ENCODE results near the gene GATAD2A.

The GATAD2A gene

DNA sequence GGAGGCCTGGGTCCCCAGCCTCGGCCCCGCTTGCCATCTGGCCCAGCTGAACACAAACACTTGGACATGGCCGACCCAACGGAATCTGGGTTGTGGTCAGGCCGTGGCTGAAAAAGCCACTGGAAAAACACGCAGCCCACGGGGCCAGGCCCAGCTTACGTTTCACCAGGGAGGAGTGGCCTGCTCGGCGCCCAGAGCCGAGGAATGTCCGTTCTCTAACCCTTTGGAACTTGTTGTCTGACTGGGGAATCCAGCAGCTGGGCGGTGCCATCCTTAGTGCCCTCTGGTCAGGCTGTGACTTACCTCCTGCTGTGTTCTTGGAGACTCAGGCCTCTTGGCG, 146.3 kb downstream of the GATAD2A start:
- FAIRE-seq, result no peak
- no peak for TF ChIP-seq POLR2A (IDR thresholded peaks at IDR 0.05; ENCODE audit: low read depth, low read length)
- TF ChIP-seq POLR2AphosphoS5 (IDR thresholded peaks at IDR 0.05; ENCODE audit: low read depth, low read length), result no peak
- no peak for TF ChIP-seq TAF1 (IDR thresholded peaks at IDR 0.05; ENCODE audit: borderline replicate concordance, low read depth, low read length)
- no peak for DNase-seq (ENCODE audit: insufficient read length)

DNA sequence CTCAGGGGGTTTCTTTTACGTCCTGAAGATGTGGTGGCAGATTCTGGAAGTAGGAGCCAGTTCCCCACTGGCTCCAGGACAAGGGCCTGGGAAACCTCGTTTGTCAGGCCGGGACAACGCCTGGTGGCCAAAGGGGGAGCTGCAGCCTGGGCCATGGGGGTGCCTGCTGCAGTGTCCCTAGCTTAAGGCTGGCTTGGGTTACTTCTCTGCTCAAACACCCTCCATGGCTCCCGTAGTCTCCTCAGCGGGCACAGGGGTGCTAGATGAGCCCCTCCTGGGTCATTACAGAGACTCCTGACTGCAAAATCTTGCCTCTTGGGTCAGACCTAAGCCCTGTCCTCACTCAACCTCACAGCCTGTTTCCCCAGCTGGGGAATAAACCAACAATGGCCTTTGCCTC, 147.3 kb downstream of the GATAD2A start:
- TF ChIP-seq TAF1 (IDR thresholded peaks at IDR 0.05; ENCODE audit: borderline replicate concordance, low read depth, low read length), result no peak
- no peak for TF ChIP-seq POLR2A (IDR thresholded peaks at IDR 0.05; ENCODE audit: low read depth, low read length)
- TF ChIP-seq POLR2AphosphoS5 (IDR thresholded peaks at IDR 0.05; ENCODE audit: low read depth, low read length), result no peak
- peak; percentile 76 for DNase-seq (ENCODE audit: insufficient read length)
- peak; percentile 46 for FAIRE-seq

DNA sequence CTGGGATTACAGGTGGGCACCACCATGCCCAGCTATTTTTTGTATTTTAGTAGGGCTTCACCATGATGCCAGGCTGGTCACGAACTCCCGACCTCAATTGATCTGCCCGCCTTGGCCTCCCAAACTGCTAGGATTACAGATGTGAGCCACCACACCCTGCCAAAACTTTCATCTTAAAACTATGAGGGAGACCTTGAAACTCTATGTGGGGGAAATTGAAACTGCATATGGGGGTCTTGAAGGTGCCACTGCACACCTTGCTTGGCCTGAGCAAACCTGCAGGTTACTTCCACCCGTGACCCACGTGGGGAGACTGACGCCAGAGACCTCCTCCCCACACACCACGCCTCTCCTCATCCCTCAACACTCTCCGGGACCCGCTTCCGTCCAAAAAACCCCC, 148.2 kb downstream of the GATAD2A start:
- no peak for TF ChIP-seq TAF1 (IDR thresholded peaks at IDR 0.05; ENCODE audit: borderline replicate concordance, low read depth, low read length)
- TF ChIP-seq POLR2A (IDR thresholded peaks at IDR 0.05; ENCODE audit: low read depth, low read length), result no peak
- no peak for TF ChIP-seq POLR2AphosphoS5 (IDR thresholded peaks at IDR 0.05; ENCODE audit: low read depth, low read length)
- DNase-seq (ENCODE audit: insufficient read length), result no peak
- FAIRE-seq, result no peak

DNA sequence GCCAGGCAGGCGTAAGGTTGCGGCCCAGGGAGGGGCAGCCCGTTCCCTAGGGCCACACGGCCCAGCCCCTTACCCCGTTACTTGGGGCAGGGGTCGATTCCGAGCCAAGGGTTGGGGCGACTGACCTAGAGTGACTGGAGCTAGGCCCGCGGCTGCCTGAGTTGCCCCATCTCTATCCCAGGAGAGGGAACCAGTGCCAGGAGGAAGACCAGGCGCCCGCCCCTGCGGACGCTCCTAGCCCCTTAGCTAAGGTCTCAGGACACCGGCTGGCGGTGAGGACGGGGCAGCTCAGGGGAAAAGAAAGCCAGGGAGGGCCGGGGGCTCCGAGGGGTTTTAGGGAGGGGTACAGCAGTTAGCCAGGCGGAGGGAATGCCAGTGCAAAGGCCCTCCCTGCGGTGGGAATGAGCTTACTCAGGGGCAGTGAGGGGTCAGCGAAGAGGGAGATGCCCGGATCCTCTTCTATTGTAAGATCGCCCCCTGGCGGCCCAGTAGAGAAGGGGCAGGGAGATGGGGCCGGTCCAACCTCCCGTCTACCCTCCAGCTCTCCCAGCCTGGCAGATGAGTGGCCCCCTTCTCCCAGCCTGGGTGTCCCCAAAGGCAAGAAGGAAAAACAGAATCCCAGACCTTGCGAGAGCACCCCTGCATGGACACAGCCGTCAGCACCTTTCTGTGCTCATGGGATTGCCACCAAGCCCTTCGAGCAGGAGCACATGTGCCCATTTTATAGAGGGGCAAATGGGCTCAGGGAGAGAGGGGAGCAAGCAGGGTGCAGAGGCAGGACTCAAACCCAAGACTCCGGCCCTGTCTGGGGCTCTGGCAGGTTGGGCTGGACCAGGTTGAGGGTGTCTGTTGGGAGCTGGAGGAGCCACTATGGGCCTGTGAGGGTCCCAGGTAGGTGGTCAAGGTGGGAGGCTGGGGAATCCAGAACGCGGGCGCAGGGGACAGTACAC, 148.9 kb downstream of the GATAD2A start:
- TF ChIP-seq POLR2AphosphoS5 (IDR thresholded peaks at IDR 0.05; ENCODE audit: low read depth, low read length), result no peak
- no peak for TF ChIP-seq POLR2A (IDR thresholded peaks at IDR 0.05; ENCODE audit: low read depth, low read length)
- no peak for TF ChIP-seq TAF1 (IDR thresholded peaks at IDR 0.05; ENCODE audit: borderline replicate concordance, low read depth, low read length)
- DNase-seq (ENCODE audit: insufficient read length) (peak; percentile 75), FAIRE-seq (peak; percentile 64)

DNA sequence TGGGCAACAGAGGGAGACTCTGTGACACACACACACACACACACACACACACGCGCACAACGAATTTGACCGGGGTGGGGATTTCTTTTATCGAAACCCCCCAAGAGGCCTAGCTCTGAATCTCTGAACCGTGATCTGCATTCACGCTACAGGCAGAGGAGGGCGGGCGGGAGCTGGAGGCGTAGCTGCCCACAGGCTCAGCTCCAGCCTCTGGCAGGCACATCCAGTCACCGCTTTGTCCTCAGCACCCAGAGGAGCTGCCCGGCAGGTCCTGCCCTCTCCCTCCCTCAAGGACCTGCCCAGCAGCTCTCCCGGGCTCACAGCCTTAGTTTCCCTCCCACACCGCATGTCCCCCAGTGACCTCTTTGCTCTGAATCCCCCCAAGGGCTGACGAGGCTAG, 152.6 kb downstream of the GATAD2A start:
- FAIRE-seq (no peak), DNase-seq (ENCODE audit: insufficient read length) (no peak)
- TF ChIP-seq POLR2A (IDR thresholded peaks at IDR 0.05; ENCODE audit: low read depth, low read length), result no peak
- no peak for TF ChIP-seq TAF1 (IDR thresholded peaks at IDR 0.05; ENCODE audit: borderline replicate concordance, low read depth, low read length)
- TF ChIP-seq POLR2AphosphoS5 (IDR thresholded peaks at IDR 0.05; ENCODE audit: low read depth, low read length), result no peak
